Limb (tissue), 2 donors: ENCODE data around the gene RASA2.
A peak's percentile ranks its signal among the peaks of the same experiment; 100 is the strongest.

Experiments used
- DNase-seq, 2 donors: peaks; one replicate each; pipeline ENCODE4 v3.0.0-alpha.2; 2016; ENCODE audit errors: extremely low spot score in 2 of 2

RASA2 gene

DNA sequence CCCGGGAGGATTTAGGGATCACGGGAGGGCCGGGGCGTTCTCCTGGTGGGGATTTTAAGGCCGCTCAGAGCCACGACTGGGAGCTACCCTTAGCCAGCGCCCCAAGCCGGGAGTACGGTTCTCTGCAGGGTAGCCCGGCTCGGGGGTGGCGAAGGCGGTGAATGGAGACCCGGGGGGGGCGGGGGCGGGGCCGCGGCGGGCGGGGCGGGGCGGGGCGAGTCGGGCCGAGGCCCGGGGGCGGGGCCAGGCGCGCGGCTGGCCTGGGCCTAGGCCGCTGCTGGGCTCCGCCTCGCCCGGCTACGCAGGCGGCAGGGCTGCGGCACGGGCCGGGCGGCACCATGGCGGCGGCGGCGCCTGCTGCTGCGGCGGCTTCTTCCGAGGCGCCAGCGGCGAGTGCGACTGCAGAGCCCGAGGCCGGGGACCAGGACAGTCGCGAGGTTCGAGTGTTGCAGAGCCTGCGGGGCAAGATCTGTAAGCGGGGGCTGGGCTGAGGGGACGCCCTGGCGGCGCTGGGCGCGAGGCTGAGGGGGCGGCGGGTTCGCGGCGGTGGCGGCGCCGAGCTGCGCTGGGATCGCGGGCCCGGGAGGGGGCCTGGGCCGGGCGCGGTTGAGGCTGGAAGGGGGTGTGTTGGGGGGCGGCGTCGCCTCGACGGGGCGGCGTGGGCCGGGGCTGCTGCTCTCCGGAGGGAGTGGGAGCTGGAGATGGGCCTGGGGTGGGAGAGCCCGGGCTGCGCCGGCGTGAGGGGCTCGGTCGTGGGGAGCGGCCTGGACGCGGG lies at the start of gene RASA2:
Gene RASA2 (plus strand): TSS at position 282 of the 775 bp plus-strand sequence. CDS start 57 bp downstream, at position 339.
- DNase-seq = peak; percentile 77 to 87

GRCh38 chr3:141439589-141439988 lies 47.2 kb upstream of the RASA2 start:
- DNase-seq = no peak

DNA sequence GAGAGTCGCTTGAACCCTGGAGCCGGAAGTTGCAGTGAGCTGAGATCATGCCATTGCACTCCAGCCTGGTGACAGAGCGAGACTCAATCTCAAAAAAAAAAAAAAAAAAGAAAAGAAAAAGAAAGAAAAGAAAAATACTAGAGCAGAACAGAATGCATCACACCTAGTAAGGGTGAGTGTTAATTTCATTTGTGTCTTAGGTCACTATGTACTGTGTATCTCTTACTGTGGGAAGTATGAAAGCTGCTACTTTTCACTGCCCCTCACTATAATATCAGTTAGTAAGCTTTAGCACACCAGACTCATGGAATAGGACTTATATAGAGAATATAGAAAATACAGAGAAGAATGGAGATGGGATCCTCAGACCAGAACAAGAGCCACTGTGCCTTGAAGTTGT lies 45.9 kb upstream of the RASA2 start:
- DNase-seq = no peak

DNA sequence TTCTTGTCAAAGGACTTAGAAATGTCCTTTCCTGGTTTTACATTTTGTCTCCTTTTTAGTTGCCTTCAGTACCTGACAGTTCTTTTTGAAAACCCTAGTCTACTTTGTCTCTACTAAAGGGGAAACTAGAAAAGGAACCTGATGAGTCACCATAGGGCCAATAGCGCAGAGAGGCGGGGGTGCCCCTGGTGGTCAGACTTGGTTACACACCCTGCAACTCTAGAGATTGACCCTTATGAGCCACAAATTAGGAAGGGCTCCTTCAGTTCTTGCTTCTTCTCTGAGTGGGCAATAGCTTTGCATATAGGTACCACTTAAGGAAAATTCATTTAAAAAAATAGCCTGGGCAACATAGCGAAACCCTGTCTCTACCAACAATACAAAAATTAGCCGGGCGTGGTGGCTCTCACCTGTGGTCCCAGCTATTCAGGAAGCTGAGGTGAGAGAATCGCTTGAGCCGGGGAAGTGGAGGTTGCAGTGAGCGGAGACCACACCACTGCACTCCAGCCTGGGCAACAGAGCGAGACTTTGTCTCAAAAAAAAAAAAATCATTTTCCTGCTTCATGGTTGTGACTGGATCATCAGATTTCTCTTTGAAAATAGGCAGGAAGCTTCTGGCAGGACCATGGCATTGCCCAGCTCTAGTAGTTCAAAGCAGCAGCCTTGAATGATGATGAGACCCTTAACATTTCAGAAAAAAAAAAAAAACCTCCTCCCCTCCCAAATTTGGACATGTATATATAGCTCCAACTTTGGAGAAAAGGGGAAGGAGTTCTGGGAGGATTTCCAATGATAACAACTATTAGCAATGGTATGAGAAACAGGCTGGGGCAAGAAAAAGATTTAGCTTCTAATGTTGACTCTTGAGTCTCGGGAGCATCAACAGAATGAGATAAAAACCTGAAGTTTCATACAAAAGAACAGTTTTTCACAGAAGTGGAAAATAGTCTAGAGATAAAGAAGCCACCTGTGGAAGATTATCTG lies 45.2 kb upstream of the RASA2 start:
- peak in 1 of 2 donors; percentile 48 for DNase-seq

DNA sequence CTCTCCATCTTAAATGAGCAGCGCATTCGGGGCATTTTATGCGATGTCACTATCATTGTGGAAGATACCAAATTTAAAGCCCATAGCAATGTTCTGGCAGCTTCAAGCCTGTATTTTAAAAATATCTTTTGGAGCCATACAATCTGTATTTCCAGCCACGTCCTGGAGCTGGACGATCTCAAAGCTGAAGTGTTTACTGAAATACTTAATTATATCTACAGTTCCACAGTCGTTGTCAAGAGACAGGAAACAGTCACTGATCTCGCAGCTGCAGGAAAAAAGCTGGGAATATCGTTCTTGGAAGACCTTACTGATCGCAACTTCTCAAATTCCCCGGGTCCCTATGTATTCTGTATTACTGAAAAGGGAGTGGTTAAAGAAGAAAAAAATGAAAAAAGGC lies 44.4 kb upstream of the RASA2 start:
- DNase-seq = no peak

GRCh38 chr3:141442914-141443313 lies 43.9 kb upstream of the RASA2 start:
- DNase-seq = no peak

GRCh38 chr3:141444586-141445285 lies 42.1 kb upstream of the RASA2 start:
- DNase-seq = no peak

- DNase-seq = no peak
Measured at GRCh38 chr3:141445990-141446389, 40.8 kb upstream of the RASA2 start.

DNA sequence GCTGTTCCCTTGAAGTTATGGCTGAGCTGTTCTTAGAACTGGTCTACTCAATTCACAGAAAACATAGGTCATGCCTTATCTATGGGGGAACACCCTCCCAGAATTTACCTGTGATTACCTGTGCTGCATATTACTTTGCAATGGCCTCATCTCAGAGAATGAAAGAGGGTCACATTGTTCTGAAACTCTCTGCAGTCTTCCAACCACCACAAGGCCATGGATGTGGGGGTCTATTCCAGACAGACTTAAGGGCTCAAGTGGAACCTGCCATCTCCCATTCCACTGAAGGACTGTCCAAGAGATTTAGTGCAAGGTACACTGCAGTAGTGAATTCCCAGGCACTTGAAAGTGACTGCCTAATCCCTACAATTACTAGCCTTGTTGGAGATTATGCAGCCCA lies 40.1 kb upstream of the RASA2 start:
- DNase-seq = no peak

GRCh38 chr3:141447383-141447782 lies 39.4 kb upstream of the RASA2 start:
- DNase-seq = no peak

GRCh38 chr3:141448606-141449220 lies 38.1 kb upstream of the RASA2 start:
- no peak for DNase-seq

DNA sequence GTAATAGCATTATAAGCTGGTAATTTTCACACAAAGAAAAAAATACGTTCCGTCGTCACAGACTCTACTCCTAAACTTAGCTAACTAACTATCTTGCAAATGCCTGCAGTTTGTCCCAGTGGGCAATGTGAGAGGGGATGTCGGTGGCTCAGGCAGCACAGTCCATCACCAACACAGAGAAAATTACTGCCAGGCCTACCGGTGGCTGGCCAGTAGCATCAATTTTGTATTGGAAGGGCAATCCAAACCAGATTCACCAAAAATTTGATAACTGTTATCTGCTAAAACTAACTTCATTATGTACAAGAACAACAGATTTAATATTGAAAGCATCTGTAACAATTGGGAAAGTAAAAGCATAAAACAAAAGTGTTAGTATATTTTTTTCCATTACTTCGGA lies 37.4 kb upstream of the RASA2 start:
- no peak for DNase-seq

GRCh38 chr3:141450727-141451375 lies 36.0 kb upstream of the RASA2 start:
- DNase-seq = no peak

DNA sequence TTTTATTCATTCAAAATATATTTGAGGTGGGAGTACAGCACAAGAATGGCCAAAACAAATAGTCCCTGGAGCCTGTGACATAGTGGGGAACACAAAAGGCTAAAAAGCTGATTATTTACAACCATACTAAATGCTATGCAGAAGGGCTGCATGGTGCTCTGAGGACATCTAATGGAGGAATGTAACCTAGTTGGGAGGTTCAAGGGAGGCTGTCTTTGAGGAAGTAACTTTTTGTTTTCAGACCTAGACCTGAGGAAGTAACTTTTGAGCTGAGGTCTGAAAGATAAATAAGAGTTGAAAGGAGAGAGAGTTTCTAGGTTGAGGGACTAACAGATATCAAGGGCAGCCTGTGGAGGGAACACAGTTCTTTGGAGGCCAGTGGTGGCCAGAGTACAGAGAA lies 34.8 kb upstream of the RASA2 start:
- peak in 1 of 2 donors; percentile 21 for DNase-seq

DNA sequence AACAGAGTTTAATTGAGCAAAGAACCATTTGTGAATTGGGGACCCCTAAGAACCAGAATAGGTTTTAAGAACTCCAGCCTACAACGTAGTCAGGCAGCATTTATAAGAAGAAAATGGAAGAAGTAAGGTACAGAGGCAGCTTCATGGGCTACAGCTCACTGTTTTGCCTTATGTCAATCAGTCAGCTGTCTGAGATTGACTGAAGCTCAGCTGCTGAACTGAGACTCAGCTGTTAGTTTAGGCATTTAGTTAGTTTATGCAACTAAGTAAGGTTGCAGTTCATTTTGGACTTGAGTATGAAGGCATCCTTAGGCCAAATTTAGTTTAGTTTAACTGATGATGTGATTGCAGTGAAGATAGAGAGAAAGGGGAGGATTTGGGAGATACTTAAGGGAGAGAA lies 34.1 kb upstream of the RASA2 start:
- no peak for DNase-seq

GRCh38 chr3:141454054-141454453 lies 32.8 kb upstream of the RASA2 start:
- DNase-seq = no peak

GRCh38 chr3:141454906-141455602 lies 31.8 kb upstream of the RASA2 start:
- peak in 1 of 2 donors; percentile 42 for DNase-seq

GRCh38 chr3:141455603-141456300 lies 31.1 kb upstream of the RASA2 start:
- no peak for DNase-seq

DNA sequence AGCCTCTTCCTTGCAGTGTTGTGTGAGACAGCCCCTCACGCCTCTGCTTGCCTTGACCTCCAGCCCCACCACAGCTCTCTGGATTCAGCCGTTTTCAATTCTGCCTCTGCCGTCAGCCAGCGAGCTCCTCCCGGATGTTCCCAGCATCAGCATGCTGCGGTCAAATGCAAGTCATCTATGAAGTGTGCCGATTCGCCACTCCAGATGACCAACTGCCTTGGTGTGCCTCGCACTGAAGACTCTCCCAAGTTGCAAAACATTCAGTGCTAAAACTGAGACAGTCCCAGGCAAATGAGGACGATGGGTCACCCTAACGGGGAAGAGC lies 30.6 kb upstream of the RASA2 start:
- DNase-seq = no peak
